K562 (cell line): ENCODE results near the gene ELF2. TPM values are rescaled to one million over a fixed set of nuclear protein-coding genes. Genes with fewer than 3 reads are reported as not detected.

Experiments
- ATAC-seq: fragments of 200-7000 bp; cut with Tn5 transposase; 3 replicates; pipeline ENCODE4 v1.9.1; 2020; ENCODE audit warnings: moderate library complexity
- BruUV-seq: library from RNA; stranded (reverse); fragments of 400-500 nt; replicated peaks from 2 replicates; lab custom pipeline; 2021; lab: Mats Ljungman, UMichigan
- CTCF ChIA-PET: fragments of 300-600 bp; formaldehyde crosslinking; extraction: SDS; loops from one replicate; lab custom pipeline; 2021; ENCODE audit warnings: low intra/inter-chr PET ratio; lab: Yijun Ruan, JAX
- POLR2A ChIA-PET: fragments of 300-600, 350-650 bp; sonication (Branson Sonifier 250); formaldehyde crosslinking; extraction: SDS; loops from one replicate; lab custom pipeline; 2021; ENCODE audit warnings: antibody characterized with exemption, inconsistent platforms; lab: Yijun Ruan, JAX
- DNase-seq, 4 experiments: peaks; one replicate each; pipeline versions ENCODE4 v3.0.0 to v3.0.0-alpha.2; 2011 to 2018; ENCODE audit warnings: low spot score in 3 of 4, mixed read lengths in 3 of 4; ENCODE audit errors: extremely low read depth in 1 of 4
- FAIRE-seq: peaks from 2 replicates; lab custom pipeline; 2011; peaks lifted over from hg19 to GRCh38; lab: Jason Lieb, UNC
- H2AFZ ChIP-seq: 2 replicates; pipeline ENCODE4 v1.6.0; 2011; ENCODE audit warnings: low read depth, low read length, control low read depth, inconsistent platforms
- H3K27ac ChIP-seq: fragments of 200-600 bp; 3 replicates; pipeline ENCODE4 v1.8.0; 2011; ENCODE audit warnings: low read depth, mild to moderate bottlenecking, control low read depth, inconsistent platforms, low read length, moderate library complexity, mixed read lengths; ENCODE audit errors: extremely low read depth
- H3K27me3 ChIP-seq, 2 experiments: fragments of 300-600 bp in 1 of 2; 2 replicates in 1 of 2; 3 replicates in 1 of 2; pipeline versions ENCODE4 v1.6.0 to v1.8.0; 2011; ENCODE audit warnings: inconsistent platforms in 2 of 2, low read length in 2 of 2, mild to moderate bottlenecking in 1 of 2, mixed read lengths in 1 of 2, moderate library complexity in 1 of 2; ENCODE audit not compliant: control insufficient read depth in 2 of 2, insufficient read depth in 2 of 2
- H3K36me3 ChIP-seq: fragments of 300-600 bp; 3 replicates; pipeline ENCODE4 v1.8.0; 2011; ENCODE audit warnings: mild to moderate bottlenecking, low read length, inconsistent platforms; ENCODE audit not compliant: control insufficient read depth, insufficient read depth
- H3K4me1 ChIP-seq, 2 experiments: fragments of 200-600 bp in 1 of 2; replicated peaks in 1 of 2; 2 replicates in 1 of 2; 3 replicates in 1 of 2; pipeline versions ENCODE4 v1.5.1 to v1.8.0; 2011; ENCODE audit warnings: inconsistent platforms in 2 of 2, low read length in 2 of 2, mild to moderate bottlenecking in 1 of 2, mixed read lengths in 1 of 2, moderate library complexity in 1 of 2; ENCODE audit not compliant: control insufficient read depth in 2 of 2, insufficient read depth in 2 of 2
- H3K4me2 ChIP-seq: 2 replicates; pipeline ENCODE4 v1.6.1; 2011; ENCODE audit warnings: low read length, control low read depth, inconsistent platforms, mixed read lengths; ENCODE audit not compliant: insufficient read depth
- H3K4me3 ChIP-seq: fragments of 200-600 bp; sonication (generic), shearing (Covaris generic); 2 replicates; pipeline ENCODE4 v1.5.1; 2016; ENCODE audit warnings: control low read depth, inconsistent platforms
- H3K79me2 ChIP-seq: fragments of 200-600 bp; 3 replicates; pipeline ENCODE4 v1.8.0; 2011; ENCODE audit warnings: low read length, inconsistent platforms; ENCODE audit not compliant: control insufficient read depth, insufficient read depth
- H3K9ac ChIP-seq, 2 experiments: 2 replicates each; pipeline versions ENCODE4 v1.6.0 to v1.6.1; 2011; ENCODE audit warnings: low read depth in 2 of 2, low read length in 2 of 2, control low read depth in 1 of 2, inconsistent platforms in 1 of 2, mild to moderate bottlenecking in 1 of 2, mixed read lengths in 1 of 2; ENCODE audit not compliant: insufficient read depth in 1 of 2
- H3K9me1 ChIP-seq: one replicate; pipeline ENCODE4 v1.6.0; 2011; ENCODE audit warnings: inconsistent platforms, mild to moderate bottlenecking, low read length, moderate library complexity; ENCODE audit not compliant: control insufficient read depth, insufficient read depth
- H3K9me3 ChIP-seq: replicated peaks from 2 replicates; pipeline ENCODE4 v1.5.1; 2011; ENCODE audit warnings: low read depth, low read length, inconsistent platforms; ENCODE audit not compliant: control insufficient read depth, insufficient read depth
- H4K20me1 ChIP-seq: replicated peaks from 2 replicates; pipeline ENCODE4 v1.6.1; 2011; ENCODE audit warnings: low read length, inconsistent platforms, mixed read lengths; ENCODE audit not compliant: control insufficient read depth, insufficient read depth
- ATF3 ChIP-seq, 2 experiments: fragments of 450-650 bp in 1 of 2; sonication (generic) in 1 of 2; formaldehyde crosslinking in 1 of 2; IDR thresholded peaks in 1 of 2; conservative IDR thresholded peaks in 1 of 2; 2 replicates each; pipeline versions ENCODE4 v1.6.1 to v1.8.1; 2016 to 2023; ENCODE audit warnings: mild to moderate bottlenecking in 2 of 2, moderate library complexity in 2 of 2, inconsistent platforms in 1 of 2, missing genetic modification reagents in 1 of 2
- E2F6 ChIP-seq, 2 experiments: IDR thresholded peaks; 2 replicates each; pipeline ENCODE4 v1.6.1; 2011; ENCODE audit warnings: borderline replicate concordance in 1 of 2, control low read depth in 1 of 2, low read depth in 1 of 2, low read length in 1 of 2, mild to moderate bottlenecking in 1 of 2, mixed read lengths in 1 of 2, moderate library complexity in 1 of 2; ENCODE audit not compliant: insufficient read depth in 1 of 2, insufficient read length in 1 of 2, poor library complexity in 1 of 2, severe bottlenecking in 1 of 2; ENCODE audit errors: extremely low read depth in 1 of 2
- FOXA3 ChIP-seq, 2 experiments: fragments of 450-650 bp in 1 of 2; sonication (generic) in 1 of 2; formaldehyde crosslinking; IDR thresholded peaks in 1 of 2; conservative IDR thresholded peaks in 1 of 2; 2 replicates each; pipeline versions ENCODE4 v1.4.0 to v1.8.0; 2020 to 2022; ENCODE audit warnings: mild to moderate bottlenecking in 2 of 2, missing genetic modification reagents in 1 of 2
- KDM4B ChIP-seq, 2 experiments: fragments of 450-650 bp in 1 of 2; sonication (generic) in 1 of 2; IDR thresholded peaks; 2 replicates each; pipeline ENCODE4 v1.6.1; 2016 to 2017; ENCODE audit warnings: borderline replicate concordance in 2 of 2, antibody characterized with exemption in 1 of 2, low read depth in 1 of 2, mild to moderate bottlenecking in 1 of 2
- MED1 ChIP-seq: sonication (generic); formaldehyde crosslinking; IDR thresholded peaks from 2 replicates; pipeline ENCODE4 v1.8.1; 2023; ENCODE audit warnings: missing genetic modification reagents, borderline replicate concordance
- NCOA1 ChIP-seq: fragments of 450-650 bp; IDR thresholded peaks from 2 replicates; pipeline ENCODE4 v1.6.1; 2016; ENCODE audit warnings: low read depth
- NR2C1 ChIP-seq, 2 experiments: fragments of 450-650 bp; IDR thresholded peaks; 2 replicates each; pipeline ENCODE4 v1.6.1; 2017; ENCODE audit warnings: mild to moderate bottlenecking in 2 of 2, antibody characterized with exemption in 1 of 2, inconsistent platforms in 1 of 2, missing compliant biosample characterization in 1 of 2, missing genetic modification characterization in 1 of 2
- RFX5 ChIP-seq: IDR thresholded peaks from 2 replicates; pipeline ENCODE4 v1.6.1; 2011; ENCODE audit warnings: low read depth, mild to moderate bottlenecking, improper control_type of control experiment, low read length
- THAP7 ChIP-seq: fragments of 250-450 bp; sonication (Bioruptor Pico); IDR thresholded peaks from 2 replicates; pipeline ENCODE4 v1.5.0; 2021
- TRIM28 ChIP-seq: fragments of 450-650 bp; IDR thresholded peaks from 2 replicates; pipeline ENCODE4 v1.6.1; 2017
- ZBTB12 ChIP-seq: fragments of 250-450 bp; sonication (Bioruptor Pico); IDR thresholded peaks from 2 replicates; pipeline ENCODE4 v1.4.0; 2020
- ZNF316 ChIP-seq: fragments of 450-650 bp; IDR thresholded peaks from 2 replicates; pipeline ENCODE4 v1.6.1; 2016
- ZNF830 ChIP-seq: fragments of 250-450 bp; sonication (Bioruptor Pico); IDR thresholded peaks from 2 replicates; pipeline ENCODE4 v1.5.0; 2021; ENCODE audit warnings: mild to moderate bottlenecking
- WGBS: fragments of 100-300 bp; shearing (Covaris generic); methylation state at CpG from one replicate; pipeline ENCODE4 v1.1.6; 2016; ENCODE audit warnings: low coverage, mixed read lengths; ENCODE audit not compliant: insufficient coverage; ENCODE audit errors: missing lambda C conversion rate; 5-methylcytosine and 5-hydroxymethylcytosine counted together
- in situ Hi-C: fragments of 300-500 bp; cut with MboI; formaldehyde crosslinking; loops from 4 replicates; pipeline ENCODE4 v1.15.0; 2018; ENCODE audit warnings: inconsistent platforms, mixed read lengths
- intact Hi-C: fragments of 100-400 bp; cut with micrococcal nuclease; formaldehyde crosslinking; loops from 2 replicates; pipeline ENCODE4 v1.14.2; 2022
- polyA plus RNA-seq, 8 experiments: library from polyadenylated mRNA; depleted of rRNA in 4 of 8; stranded (reverse) in 5 of 8; unstranded in 3 of 8; fragments of >200 nt; fragmentation: Nextera tagmentation in 2 of 8; fragmentation: Illumina TruSeq in 1 of 8; extraction: Ambion mirVana in 2 of 8; extraction: Trizol in 1 of 8; gene quantifications; 2 replicates each; pipeline versions ENCODE4 v1.2.1 to v1.2.3, GENCODE V29; 2011 to 2014; ENCODE audit warnings: inconsistent platforms in 1 of 8, missing spikeins in 1 of 8
- total RNA-seq, 7 experiments: library from RNA; depleted of rRNA in 6 of 7; stranded (reverse); fragments of >200 nt in 6 of 7; fragmentation: Illumina TruSeq in 2 of 7; extraction: Trizol in 2 of 7; gene quantifications; 2 replicates each; pipeline versions ENCODE4 v1.2.1 to v1.2.3, GENCODE V29; 2011 to 2021; ENCODE audit warnings: low replicate concordance in 1 of 7

ELF2 gene
- total and polyA plus RNA-seq, 9 of the 15 experiments (the other 6 are each of a cell fraction or from before 2014, with no cell fraction given) = 9.4 to 58.7 (median 41.6) TPM

- TF ChIP-seq ATF3 (IDR thresholded peaks at IDR 0.05) (no peak), ATF3 (CRISPR knock-in tag; conservative IDR thresholded peaks at IDR 0.05) (no peak), TRIM28 (no peak), E2F6 (IDR thresholded peaks at IDR 0.05; ENCODE audit: borderline replicate concordance in 1 of 2, extremely low read depth in 1 of 2, insufficient read depth in 1 of 2, insufficient read length in 1 of 2, low read depth in 1 of 2, low read length in 1 of 2, poor library complexity in 1 of 2, severe bottlenecking in 1 of 2) (no peak)
These were observed 23.5 kb upstream of the ELF2 start (continued) for GRCh38 chr4:139200506-139200905.

- CTCF ChIA-PET = no interaction called here
- Histone ChIP-seq H3K27me3 (no peaks in the 10 kb centered on the region), H3K79me2 (no peaks in the 10 kb centered on the region), H3K9me3 (peaks cover 2% of the 10 kb centered on the region; the same call in 1 of the 2 replicates), H3K36me3 (no peaks in the 10 kb centered on the region), H3K27ac (no peak overlapping the region), H3K4me3 (no peak overlapping the region), H4K20me1 (no peaks in the 10 kb centered on the region), H3K9ac (no peak overlapping the region), H3K9me1 (no peaks in the 10 kb centered on the region), H3K4me1 (no peaks in the 10 kb centered on the region; a peak in 1 of 5 replicates), H3K4me2 (no peak overlapping the region), H2AFZ (peak overlapping the region; percentile 84)
- in situ Hi-C loops (no loop called here), intact Hi-C loops (no loop called here)
- ATAC-seq (no peak; the same call in 2 of the 3 replicates), FAIRE-seq (no peak), DNase-seq (no peak)
- BruUV-seq = no TSS peak
- POLR2A ChIA-PET = interaction anchor here (0.8 kb wide), 1 partner anchor 16 kb away, joined by 3 read pairs; no protein-coding TSS in a partner anchor
- 32% methylated on average over 4 of the region's 4 CpGs for WGBS
- TF ChIP-seq MED1 (CRISPR knock-in tag) (no peak), ZNF830 (CRISPR knock-in tag) (no peak), ZNF316 (no peak), RFX5 (no peak), ZBTB12 (no peak), NR2C1 (IDR thresholded peaks at IDR 0.05) (no peak), NR2C1 (tag; IDR thresholded peaks at IDR 0.05) (no peak), NCOA1 (no peak), THAP7 (CRISPR knock-in tag) (no peak), KDM4B (IDR thresholded peaks at IDR 0.05; ENCODE audit: borderline replicate concordance in 2 of 2, low read depth in 1 of 2) (no peak), FOXA3 (CRISPR knock-in tag; conservative IDR thresholded peaks at IDR 0.05 in 1 of 2, IDR thresholded peaks at IDR 0.05 in 1 of 2) (no peak)
These were observed 23.1 kb upstream of the ELF2 start for GRCh38 chr4:139200102-139200501.
